Lower leg skin (tissue), 3 donors: Measurements from ENCODE around the gene KRT35.

Experiments
- CTCF ChIP-seq, 3 donors: fragments of 450-650 bp; IDR thresholded peaks; one replicate each; pipeline ENCODE4 v1.5.1; 2016; ENCODE audit warnings: antibody characterized with exemption in 3 of 3, mild to moderate bottlenecking in 3 of 3, moderate library complexity in 2 of 3
- POLR2A ChIP-seq, 2 donors: fragments of 450-650 bp; IDR thresholded peaks; one replicate each; pipeline ENCODE4 v1.6.1; 2016 to 2017; ENCODE audit warnings: antibody characterized with exemption in 2 of 2, mild to moderate bottlenecking in 1 of 2, moderate library complexity in 1 of 2

GRCh38 chr17:41518031-41518430 lies 37.1 kb upstream of the KRT35 start:
- no peak for TF ChIP-seq CTCF (IDR thresholded peaks at IDR 0.05)
- no peak for TF ChIP-seq POLR2A (IDR thresholded peaks at IDR 0.05)
